WTC11 (cell line): ENCODE data around the gene CELF2. TPM values are rescaled to one million over a fixed set of nuclear protein-coding genes. Genes with fewer than 3 reads are reported as not detected.
"Not testable (repeated sequence)": the region's sequence is repeated elsewhere in the genome, so short reads cannot be mapped to it uniquely, and the experiment has no call there.

Experiments
- ATAC-seq: fragments of 200-7000 bp; cut with Tn5 transposase; 2 replicates; pipeline ENCODE4 v1.10.0; 2021; ENCODE audit warnings: mild to moderate bottlenecking, moderate library complexity
- CTCF ChIA-PET: fragments of 300-600 bp; sonication (Branson Sonifier 250); formaldehyde crosslinking; loops from one replicate; lab custom pipeline; 2021; ENCODE audit warnings: antibody characterized with exemption; lab: Charles Lee
- POLR2A ChIA-PET: fragments of 350-600 bp; sonication (Branson Sonifier 250); formaldehyde crosslinking; loops from one replicate; lab custom pipeline; 2021; ENCODE audit warnings: antibody characterized with exemption; lab: Charles Lee
- DNase-seq: peaks from one replicate; pipeline ENCODE4 v3.0.0; 2021; ENCODE audit warnings: low spot score
- H3K27ac Mint-ChIP-seq: 2 replicates; pipeline ENCODE4 v1.8.0; 2021; ENCODE audit warnings: mixed read lengths
- H3K27me3 Mint-ChIP-seq: 2 replicates; pipeline ENCODE4 v1.8.0; 2021; ENCODE audit warnings: low read depth, mild to moderate bottlenecking, moderate library complexity, mixed read lengths
- H3K36me3 Mint-ChIP-seq: 2 replicates; pipeline ENCODE4 v1.8.0; 2021; ENCODE audit warnings: mixed read lengths
- H3K4me1 Mint-ChIP-seq: 2 replicates; pipeline ENCODE4 v1.8.0; 2022; ENCODE audit warnings: mixed read lengths
- H3K4me3 Mint-ChIP-seq: 2 replicates; pipeline ENCODE4 v1.8.0; 2021; ENCODE audit warnings: mild to moderate bottlenecking, moderate library complexity, mixed read lengths
- H3K9me3 Mint-ChIP-seq: 2 replicates; pipeline ENCODE4 v1.8.0; 2021; ENCODE audit warnings: mixed read lengths
- AFF4 ChIP-seq: sonication (generic); formaldehyde crosslinking; IDR thresholded peaks from 2 replicates; pipeline ENCODE4 v1.8.1; 2023; ENCODE audit warnings: mild to moderate bottlenecking, missing genetic modification reagents, borderline replicate concordance
- AR ChIP-seq: fragments of 250-450 bp; sonication (Bioruptor Pico); IDR thresholded peaks from 2 replicates; pipeline ENCODE4 v1.9.0; 2021; ENCODE audit warnings: mild to moderate bottlenecking
- ATF3 ChIP-seq: sonication (generic); formaldehyde crosslinking; conservative IDR thresholded peaks from 2 replicates; pipeline ENCODE4 v1.8.1; 2022; ENCODE audit warnings: mild to moderate bottlenecking, missing genetic modification reagents
- E2F4 ChIP-seq: sonication (generic); formaldehyde crosslinking; IDR thresholded peaks from 2 replicates; pipeline ENCODE4 v1.8.1; 2022; ENCODE audit warnings: low read depth, mild to moderate bottlenecking, moderate library complexity, missing genetic modification reagents, borderline replicate concordance
- EMX1 ChIP-seq: fragments of 250-450 bp; sonication (Bioruptor Pico); IDR thresholded peaks from 2 replicates; pipeline ENCODE4 v1.8.0; 2021; ENCODE audit warnings: mild to moderate bottlenecking
- FOXK1 ChIP-seq: sonication (generic); formaldehyde crosslinking; IDR thresholded peaks from 2 replicates; pipeline ENCODE4 v1.8.0; 2022; ENCODE audit warnings: mild to moderate bottlenecking, moderate library complexity, missing genetic modification reagents
- GRHL2 ChIP-seq: fragments of 250-450 bp; sonication (Bioruptor Pico); IDR thresholded peaks from 2 replicates; pipeline ENCODE4 v1.8.0; 2022; ENCODE audit warnings: mild to moderate bottlenecking, moderate library complexity; ENCODE audit not compliant: insufficient replicate concordance, severe bottlenecking
- GTF2I ChIP-seq: fragments of 250-450 bp; sonication (Bioruptor Pico); conservative IDR thresholded peaks from 2 replicates; pipeline ENCODE4 v1.4.0; 2021; ENCODE audit warnings: mild to moderate bottlenecking
- HMGXB4 ChIP-seq: sonication (generic); formaldehyde crosslinking; IDR thresholded peaks from 2 replicates; pipeline ENCODE4 v1.8.1; 2023; ENCODE audit warnings: mild to moderate bottlenecking, moderate library complexity, missing genetic modification reagents
- NR1H2 ChIP-seq: sonication (generic); formaldehyde crosslinking; IDR thresholded peaks from 2 replicates; pipeline ENCODE4 v1.9.0; 2021; ENCODE audit warnings: mild to moderate bottlenecking, moderate library complexity, missing genetic modification reagents
- PRRX2 ChIP-seq: fragments of 250-450 bp; sonication (Bioruptor Pico); IDR thresholded peaks from 2 replicates; pipeline ENCODE4 v1.8.0; 2021; ENCODE audit warnings: mild to moderate bottlenecking
- SMAD4 ChIP-seq: sonication (generic); formaldehyde crosslinking; IDR thresholded peaks from 2 replicates; pipeline ENCODE4 v1.8.0; 2022; ENCODE audit warnings: mild to moderate bottlenecking, missing genetic modification reagents
- ZBTB21 ChIP-seq: sonication (generic); formaldehyde crosslinking; IDR thresholded peaks from 2 replicates; pipeline ENCODE4 v1.8.1; 2023; ENCODE audit warnings: mild to moderate bottlenecking, missing genetic modification reagents, borderline replicate concordance
- ZNF423 ChIP-seq: fragments of 250-450 bp; sonication (Bioruptor Pico); IDR thresholded peaks from 2 replicates; pipeline ENCODE4 v2.1.2; 2022; ENCODE audit warnings: mild to moderate bottlenecking, moderate library complexity
- ZSCAN18 ChIP-seq: fragments of 250-450 bp; sonication (Bioruptor Pico); IDR thresholded peaks from 2 replicates; pipeline ENCODE4 v2.1.2; 2022; ENCODE audit warnings: mild to moderate bottlenecking, moderate library complexity
- total RNA-seq: library from RNA; stranded (reverse); gene quantifications from 3 replicates; pipeline ENCODE4 v1.2.3, GENCODE V29; 2021

Gene CELF2
- total RNA-seq, 1 experiment from 2014 or later = 24.6 TPM

GRCh38 chr10:11345224-11346054 lies 327.8 kb downstream of the CELF2 start:
- DNase-seq (peak; percentile 43), ATAC-seq (peak; percentile 83)
- Mint-ChIP-seq H3K36me3 (peaks cover 6% of the 10 kb centered on the region), H3K9me3 (peaks cover 17% of the 10 kb centered on the region), H3K4me3 (no peak overlapping the region), H3K27me3 (no peaks in the 10 kb centered on the region), H3K4me1 (no peaks in the 10 kb centered on the region), H3K27ac (no peak overlapping the region)
- POLR2A ChIA-PET = no interaction called here
- CTCF ChIA-PET = interaction anchor here (0.9 kb wide), 1 partner anchor 121 kb away, joined by 3 read pairs; no protein-coding TSS in a partner anchor
- TF ChIP-seq ZBTB21 (CRISPR knock-in tag) (no peak), SMAD4 (CRISPR knock-in tag) (no peak), EMX1 (CRISPR knock-in tag) (no peak), ATF3 (CRISPR knock-in tag) (no peak), ZSCAN18 (CRISPR knock-in tag) (no peak)

- ATAC-seq, H3K27me3 Mint-ChIP-seq, H3K4me1 Mint-ChIP-seq, CTCF ChIA-PET, H3K27ac Mint-ChIP-seq, H3K4me3 Mint-ChIP-seq, POLR2A ChIA-PET, DNase-seq: not testable (repeated sequence)
- Mint-ChIP-seq H3K36me3 (peaks cover 10% of the 10 kb centered on the region), H3K9me3 (peaks cover 25% of the 10 kb centered on the region)
These were observed 329.9 kb downstream of the CELF2 start for GRCh38 chr10:11347580-11347979.

GRCh38 chr10:11351801-11352200 lies 334.1 kb downstream of the CELF2 start:
- Mint-ChIP-seq H3K27ac (no peak overlapping the region), H3K4me1 (no peaks in the 10 kb centered on the region), H3K9me3 (peaks cover 39% of the 10 kb centered on the region), H3K4me3 (no peak overlapping the region), H3K27me3 (no peaks in the 10 kb centered on the region; the same call in 1 of the 2 replicates), H3K36me3 (peaks cover 10% of the 10 kb centered on the region)
- ChIA-PET CTCF (no interaction called here), POLR2A (no interaction called here)
- TF ChIP-seq EMX1 (CRISPR knock-in tag) = no peak
- TF ChIP-seq GRHL2 = no peak
- no peak for TF ChIP-seq AFF4 (CRISPR knock-in tag)
- TF ChIP-seq E2F4 = no peak
- TF ChIP-seq AR (CRISPR knock-in tag) = no peak
- TF ChIP-seq PRRX2 (CRISPR knock-in tag) = no peak
- TF ChIP-seq GTF2I (CRISPR knock-in tag) = no peak
- no peak for TF ChIP-seq NR1H2 (CRISPR knock-in tag)
- no peak for TF ChIP-seq FOXK1 (CRISPR knock-in tag)
- TF ChIP-seq ZNF423 = no peak
- no peak for TF ChIP-seq HMGXB4 (CRISPR knock-in tag)
- DNase-seq (no peak), ATAC-seq (no peak)
